GM21619 (cell line): Measurements from ENCODE around the gene ADAMTS9.
"Not testable (repeated sequence)": the region's sequence is repeated elsewhere in the genome, so short reads cannot be mapped to it uniquely, and the experiment has no call there.

ENCODE experiments used
- ATAC-seq: cut with Tn5 transposase; IDR thresholded peaks from one replicate; pipeline ENCODE4 v1.9.1; 2021; ENCODE audit not compliant: unreplicated experiment

Gene ADAMTS9

GRCh38 chr3:64550745-64551144 lies 137.1 kb downstream of the ADAMTS9 start:
- no peak for ATAC-seq

GRCh38 chr3:64549869-64550268 lies 137.9 kb downstream of the ADAMTS9 start:
- ATAC-seq, result no peak

GRCh38 chr3:64548200-64548889 lies 139.5 kb downstream of the ADAMTS9 start:
- no peak for ATAC-seq

- no peak for ATAC-seq
These were observed 140.9 kb downstream of the ADAMTS9 start for GRCh38 chr3:64546856-64547255.

GRCh38 chr3:64545239-64545638 lies 142.6 kb downstream of the ADAMTS9 start:
- not testable (repeated sequence) for ATAC-seq

DNA sequence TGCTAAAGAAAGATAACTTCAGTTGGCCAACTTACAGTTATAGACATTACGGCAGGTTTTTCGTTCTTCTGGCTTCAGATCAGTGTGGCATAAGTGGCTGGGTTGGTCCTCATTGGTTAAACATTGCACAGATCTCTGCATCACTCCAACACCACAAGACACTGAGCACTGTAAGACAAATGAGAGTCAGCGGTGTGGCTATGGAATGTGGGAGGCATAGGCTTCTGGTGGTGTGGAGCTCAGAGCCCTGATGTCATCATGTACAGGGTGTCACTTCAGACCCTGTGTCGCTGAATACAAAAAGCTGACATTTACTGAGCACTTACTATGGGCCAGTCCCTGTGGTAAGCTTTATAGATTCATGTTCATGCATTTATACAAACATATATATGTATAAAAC lies 146.0 kb downstream of the ADAMTS9 start:
- no peak for ATAC-seq

- ATAC-seq, result no peak
These were observed 148.2 kb downstream of the ADAMTS9 start for GRCh38 chr3:64539451-64540196.

DNA sequence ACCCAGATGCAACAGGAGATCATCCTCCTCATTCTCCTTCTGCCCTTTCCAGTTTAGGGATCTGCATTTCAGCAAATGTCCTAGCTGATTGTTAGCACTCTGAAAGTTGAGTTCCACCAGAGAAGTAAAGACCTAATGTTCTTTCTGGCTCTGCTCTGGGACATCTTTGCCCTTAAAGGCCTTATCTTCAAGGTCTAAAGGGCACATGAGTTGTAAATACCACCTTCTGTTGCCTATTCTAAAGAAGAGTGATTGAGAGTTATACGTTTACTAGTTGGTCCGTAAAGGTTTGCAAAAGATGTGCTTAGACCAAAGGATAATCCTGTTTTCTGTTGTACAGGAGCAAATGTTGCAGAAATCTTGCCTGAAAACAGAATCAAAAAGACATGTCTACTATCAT lies 151.6 kb downstream of the ADAMTS9 start:
- ATAC-seq, result no peak

GRCh38 chr3:64533617-64534317 lies 154.0 kb downstream of the ADAMTS9 start:
- ATAC-seq, result peak; percentile 98

DNA sequence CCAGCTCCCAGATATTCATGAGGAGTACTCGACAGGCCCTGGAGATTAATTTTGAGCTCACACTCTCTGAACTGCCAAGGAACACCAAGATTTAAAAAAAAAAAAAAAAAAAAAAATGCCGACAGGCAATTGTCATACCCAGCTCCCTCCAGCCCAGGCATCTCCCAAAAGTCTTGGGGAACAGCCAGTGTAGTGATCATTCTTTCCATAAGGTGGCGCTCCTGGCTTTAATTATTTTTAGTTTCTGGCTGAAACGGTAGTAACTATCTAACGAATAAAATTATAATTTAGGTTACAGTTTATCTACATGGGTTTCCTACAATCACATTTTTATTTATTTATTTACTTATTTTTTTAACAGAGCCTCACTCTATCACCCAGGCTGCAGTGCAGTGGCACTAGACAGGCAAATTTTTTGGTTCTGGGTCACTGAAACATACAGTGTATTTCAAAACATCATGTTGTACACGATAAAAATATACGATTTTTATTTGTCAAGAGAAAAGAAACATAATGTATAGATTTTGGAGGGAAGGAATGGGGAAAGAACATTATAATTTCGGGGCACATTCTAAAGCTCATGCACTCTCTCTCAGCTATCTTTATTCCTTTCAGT lies 157.3 kb downstream of the ADAMTS9 start:
- no peak for ATAC-seq

DNA sequence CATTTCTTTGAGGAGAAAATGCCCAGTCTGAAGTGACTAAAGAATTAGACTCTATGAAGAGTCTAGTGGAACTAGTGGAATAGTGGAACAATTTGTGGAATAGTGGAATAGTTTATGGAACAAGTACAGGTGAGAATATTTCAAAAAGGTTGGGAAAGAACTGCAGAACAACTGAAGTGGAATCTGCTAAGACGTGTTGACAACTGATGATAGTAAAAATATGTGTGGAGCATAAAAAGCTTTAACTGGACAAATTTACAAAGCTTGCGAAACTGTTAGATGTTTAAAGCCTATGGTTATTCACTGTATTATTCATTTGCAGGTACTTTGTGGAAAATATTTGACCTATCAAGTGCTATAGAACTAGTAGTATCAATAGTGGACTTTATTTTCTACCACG lies 164.5 kb downstream of the ADAMTS9 start:
- no peak for ATAC-seq

DNA sequence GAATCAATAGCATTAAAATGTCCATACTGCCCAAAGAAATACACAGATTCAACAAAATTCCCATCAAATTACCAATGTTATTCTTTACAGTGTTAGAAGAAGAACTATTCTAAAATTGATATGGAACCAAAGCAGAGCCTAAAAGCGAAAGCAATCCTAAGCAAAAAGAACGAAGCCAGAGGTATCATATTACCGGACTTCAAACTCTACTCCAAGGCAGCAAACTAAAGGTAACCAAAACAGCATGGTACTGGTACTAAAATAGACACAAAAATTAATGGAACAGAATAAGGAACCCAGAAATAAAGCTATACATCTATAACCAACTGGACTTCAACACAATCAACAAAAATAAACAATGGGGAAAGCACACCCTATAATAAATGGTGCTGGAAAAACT lies 167.5 kb downstream of the ADAMTS9 start:
- no peak for ATAC-seq

DNA sequence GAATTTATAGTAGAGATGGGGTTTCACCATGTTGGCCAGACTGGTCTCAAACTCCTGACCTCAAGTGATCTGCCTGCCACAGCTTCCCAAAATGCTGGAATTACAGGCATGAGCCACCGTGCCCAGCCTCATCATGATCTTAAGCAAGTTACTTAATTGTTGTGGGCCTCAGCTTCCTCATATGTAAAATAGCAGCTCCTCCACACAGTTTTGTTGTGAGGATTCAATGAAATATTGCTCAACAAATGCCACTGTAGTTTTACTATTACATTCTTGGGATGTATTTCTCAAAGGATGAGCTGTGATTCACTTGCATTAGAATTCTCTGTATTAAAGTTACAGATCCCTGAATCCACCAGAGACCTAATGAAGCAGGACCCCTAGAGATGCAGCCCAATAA lies 168.8 kb downstream of the ADAMTS9 start:
- ATAC-seq, result no peak

DNA sequence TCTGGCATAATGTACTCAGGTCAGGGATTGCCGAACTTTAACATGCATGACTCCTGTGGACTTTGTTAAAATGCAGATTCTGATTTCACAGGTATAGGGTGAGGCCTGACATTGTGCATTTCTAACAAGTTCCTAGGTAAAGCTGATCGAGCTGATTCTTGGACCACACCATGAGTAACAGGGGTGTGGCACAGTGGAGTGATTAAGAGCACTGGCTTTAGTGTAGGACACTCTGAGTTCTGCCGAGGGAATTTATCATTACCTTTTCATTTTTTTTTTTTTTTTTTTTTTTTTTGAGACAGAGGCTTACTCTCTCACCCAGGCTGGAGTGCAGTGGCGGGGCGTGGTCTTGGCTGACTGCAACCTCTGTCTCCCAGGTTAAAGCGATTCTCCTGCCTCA lies 169.3 kb downstream of the ADAMTS9 start:
- ATAC-seq, result no peak

DNA sequence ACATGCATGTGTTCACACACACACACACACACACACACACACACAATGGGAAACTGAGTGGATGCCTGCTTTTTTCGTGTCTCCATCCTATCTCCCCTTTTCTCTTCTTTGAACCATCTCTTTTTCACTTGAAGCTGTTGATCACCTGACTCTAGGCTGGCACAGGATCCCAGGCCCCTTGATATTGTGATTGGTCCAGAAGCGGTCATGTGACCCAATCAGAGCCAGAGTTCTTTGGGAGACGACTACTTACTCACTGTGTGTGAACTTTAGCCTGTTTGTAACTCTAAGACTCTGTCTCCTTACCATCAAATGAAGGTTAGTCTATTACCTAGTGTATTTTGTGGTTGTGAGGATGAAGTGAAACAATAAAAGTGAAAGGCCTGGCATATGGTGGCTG lies 172.9 kb downstream of the ADAMTS9 start:
- no peak for ATAC-seq

DNA sequence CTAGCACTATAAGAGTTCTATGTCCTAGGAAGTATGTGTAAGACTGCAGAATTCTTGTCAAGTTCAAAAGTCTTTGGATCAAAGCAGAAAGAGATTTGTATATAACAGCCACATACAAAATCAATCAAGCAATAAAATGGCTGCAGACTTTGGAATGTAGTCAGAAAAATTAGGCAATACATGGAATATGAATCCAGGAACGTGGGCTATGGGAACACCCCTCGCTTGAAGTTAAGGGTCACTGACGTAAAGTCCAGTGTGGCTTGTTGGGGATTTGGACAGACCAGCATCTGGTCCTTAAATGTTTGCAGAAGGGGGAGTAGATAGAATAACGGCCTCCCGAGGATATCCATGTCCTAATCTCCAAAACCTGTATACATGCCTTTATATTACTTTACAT lies 178.6 kb downstream of the ADAMTS9 start:
- no peak for ATAC-seq

DNA sequence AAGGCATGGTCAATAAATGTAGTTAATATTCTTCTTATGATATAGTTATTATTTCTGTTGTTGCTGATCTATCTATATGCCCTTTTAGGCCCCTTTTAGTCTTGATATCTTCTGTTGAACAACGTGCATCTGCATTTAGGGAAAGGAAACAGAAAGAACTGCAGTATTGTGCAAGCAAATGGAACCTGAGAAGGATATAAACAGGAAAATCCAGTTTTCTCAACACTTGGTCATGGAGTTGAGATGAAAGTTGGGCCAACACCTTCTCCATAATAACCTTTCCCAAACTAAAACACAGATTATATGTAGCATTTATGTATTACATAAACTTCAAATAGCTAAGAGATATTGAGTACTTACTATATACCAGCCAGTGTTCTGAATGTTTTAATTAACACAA lies 179.7 kb downstream of the ADAMTS9 start:
- ATAC-seq, result no peak

- ATAC-seq, result no peak
These were observed 181.5 kb downstream of the ADAMTS9 start for GRCh38 chr3:64506255-64506654.

- ATAC-seq, result no peak
These were observed 182.4 kb downstream of the ADAMTS9 start for GRCh38 chr3:64505419-64505818.

DNA sequence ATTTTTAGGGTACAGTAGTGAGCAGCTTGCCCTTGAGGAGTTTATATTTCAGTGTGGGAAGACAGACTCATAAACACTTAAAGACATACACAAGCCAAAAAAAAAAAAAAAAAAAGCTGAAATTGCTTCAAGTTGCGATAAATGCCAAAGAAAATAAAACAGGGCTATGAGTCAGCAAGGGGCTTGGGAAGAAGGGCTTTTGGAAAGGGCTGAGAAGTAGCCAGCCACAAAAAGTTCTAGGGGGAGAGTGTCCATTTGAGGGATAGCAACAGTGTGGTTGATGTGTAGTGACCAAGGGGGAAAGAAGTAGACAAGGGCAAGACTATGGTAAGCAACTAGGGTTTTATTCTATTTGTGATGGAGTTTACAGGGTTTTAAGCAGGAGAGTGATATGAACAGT lies 185.5 kb downstream of the ADAMTS9 start:
- ATAC-seq, result no peak

DNA sequence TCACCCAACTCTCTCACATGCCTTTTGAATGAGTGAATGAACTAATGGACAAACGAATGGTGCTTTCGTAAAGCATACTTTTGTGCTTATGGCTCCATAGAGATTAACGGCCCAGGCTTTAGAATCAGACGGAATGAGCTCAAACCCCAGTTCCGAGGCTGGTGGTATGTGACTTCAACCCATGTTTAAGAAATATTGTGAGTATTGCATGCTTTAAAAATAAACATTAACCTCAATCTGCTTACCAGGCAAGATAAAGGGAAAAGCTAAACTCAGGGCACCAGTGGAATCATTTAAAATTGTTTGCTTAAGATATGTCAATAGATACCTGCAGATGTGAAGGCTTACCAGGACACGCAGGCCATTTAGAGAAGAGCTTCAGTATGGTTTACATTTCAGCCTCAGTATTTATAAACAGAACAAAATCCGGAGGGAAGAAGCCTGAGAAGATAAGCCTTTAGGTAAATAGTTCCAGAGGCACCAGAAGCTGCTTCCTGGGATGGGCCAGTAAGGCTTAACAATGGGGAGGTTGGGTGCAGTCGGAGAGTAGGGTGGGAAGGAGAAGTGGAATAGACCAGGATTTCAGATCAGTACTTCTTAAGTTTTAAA lies 186.4 kb downstream of the ADAMTS9 start:
- ATAC-seq, result no peak
